Lung (tissue), 12 donors: ENCODE measurements around the gene MTRFR. TPM values are rescaled to one million over a fixed set of nuclear protein-coding genes. Genes with fewer than 3 reads are reported as not detected.

Source experiments
- ATAC-seq: fragments of 200-7000 bp; cut with Tn5 transposase; one replicate; pipeline ENCODE4 v1.9.1; 2020; ENCODE audit warnings: moderate number of reproducible peaks; ENCODE audit not compliant: insufficient read depth, low FRiP score
- DNase-seq, 3 donors: peaks; one replicate each; pipeline ENCODE4 v3.0.0-alpha.2; 2013 to 2017
- H3K27ac ChIP-seq, 2 donors: one replicate each; pipeline ENCODE4 v1.5.1; 2013; ENCODE audit warnings: mild to moderate bottlenecking in 2 of 2, moderate library complexity in 2 of 2, control low read depth in 1 of 2, inconsistent platforms in 1 of 2, low read depth in 1 of 2, low read length in 1 of 2
- H3K27me3 ChIP-seq, 3 donors: one replicate each; pipeline ENCODE4 v1.5.1; 2013; ENCODE audit warnings: low read length in 2 of 3; ENCODE audit not compliant: control insufficient read depth in 3 of 3, insufficient read depth in 3 of 3
- H3K36me3 ChIP-seq, 4 donors: one replicate each; pipeline ENCODE4 v1.5.1; 2013; ENCODE audit warnings: low read length in 4 of 4, mild to moderate bottlenecking in 1 of 4, moderate library complexity in 1 of 4; ENCODE audit not compliant: control insufficient read depth in 4 of 4, insufficient read depth in 4 of 4
- H3K4me1 ChIP-seq, 5 donors: one replicate each; pipeline ENCODE4 v1.5.1; 2013; ENCODE audit warnings: low read length in 5 of 5, mild to moderate bottlenecking in 2 of 5, moderate library complexity in 1 of 5; ENCODE audit not compliant: control insufficient read depth in 5 of 5, insufficient read depth in 5 of 5
- H3K4me3 ChIP-seq: one replicate; pipeline ENCODE4 v1.5.1; 2013; ENCODE audit warnings: mild to moderate bottlenecking, control low read depth, moderate library complexity
- H3K9ac ChIP-seq, 2 donors: one replicate each; pipeline ENCODE4 v1.5.1; 2013; ENCODE audit warnings: low read length in 2 of 2, control low read depth in 1 of 2; ENCODE audit not compliant: insufficient read depth in 1 of 2
- H3K9me3 ChIP-seq, 4 donors: one replicate each; pipeline ENCODE4 v1.5.1; 2013; ENCODE audit warnings: low read length in 3 of 4, mild to moderate bottlenecking in 1 of 4, moderate library complexity in 1 of 4; ENCODE audit not compliant: control insufficient read depth in 4 of 4, insufficient read depth in 3 of 4
- WGBS, 2 donors: extraction: QIAGEN DNeasy Blood & Tissue Kit; methylation state at CpG; one replicate each; pipeline ENCODE4 v1.1.7; 2013; 5-methylcytosine and 5-hydroxymethylcytosine counted together
- polyA plus RNA-seq, 2 donors: library from polyadenylated mRNA; stranded (reverse); fragments of 200-250 nt; gene quantifications; one replicate each; pipeline ENCODE4 v1.2.1, GENCODE V29; 2013
- total RNA-seq, 2 donors: library from RNA; depleted of rRNA in 1 of 2; stranded (reverse); fragments of >200 nt in 1 of 2; gene quantifications; one replicate each; pipeline ENCODE4 v1.2.1, GENCODE V29; 2014 to 2021
- TF ChIP-seq, protein P1 (sequence below): IDR thresholded peaks from 2 replicates; pipeline ENCODE4 v1.5.1; 2012; ENCODE audit warnings: mild to moderate bottlenecking; ENCODE audit errors: control extremely low read depth, extremely low read depth
- donor health status: control.
- donor health status: control.
- donor health status: Bipolar disorder and iron deficiency.
- donor health status: healthy.
- donor health status: DM: yes; HTN: yes; CAD: no.

Gene MTRFR
- total and polyA plus RNA-seq, 4 donors = 8.8 to 21.6 (median 16.3) TPM

DNA sequence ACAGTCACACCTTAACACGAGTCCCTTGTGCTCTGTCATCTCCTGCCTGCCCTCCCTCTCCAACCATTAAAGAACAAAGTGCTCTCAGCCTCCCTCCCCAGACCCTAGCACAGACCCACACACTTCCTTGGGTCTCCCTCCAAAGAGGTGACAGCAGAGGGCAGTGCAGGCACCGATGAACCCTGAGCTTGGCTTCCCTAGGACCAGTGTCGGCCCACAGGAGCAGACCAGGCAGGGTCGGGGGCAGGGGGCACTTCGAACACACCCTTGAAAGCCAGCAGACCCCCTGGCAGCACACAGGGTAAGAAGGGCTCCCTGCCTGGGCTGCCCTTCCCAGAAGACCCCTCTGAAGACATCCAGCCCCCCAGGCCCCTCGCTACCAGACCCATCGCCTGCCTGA, 31.4 kb downstream of the MTRFR start:
- no peak overlapping the region for H3K27ac ChIP-seq
- 43 to 60% methylated on average over 7 of the region's 7 CpGs for WGBS, 2 donors
- H3K9me3 ChIP-seq = no peaks in the 10 kb centered on the region
- H3K36me3 ChIP-seq = peaks cover 16 to 33% (median 23%) of the 10 kb centered on the region in 4 donors
- peak in 1 of 3 donors; percentile 23 for DNase-seq
- TF ChIP-seq, protein P1, sequence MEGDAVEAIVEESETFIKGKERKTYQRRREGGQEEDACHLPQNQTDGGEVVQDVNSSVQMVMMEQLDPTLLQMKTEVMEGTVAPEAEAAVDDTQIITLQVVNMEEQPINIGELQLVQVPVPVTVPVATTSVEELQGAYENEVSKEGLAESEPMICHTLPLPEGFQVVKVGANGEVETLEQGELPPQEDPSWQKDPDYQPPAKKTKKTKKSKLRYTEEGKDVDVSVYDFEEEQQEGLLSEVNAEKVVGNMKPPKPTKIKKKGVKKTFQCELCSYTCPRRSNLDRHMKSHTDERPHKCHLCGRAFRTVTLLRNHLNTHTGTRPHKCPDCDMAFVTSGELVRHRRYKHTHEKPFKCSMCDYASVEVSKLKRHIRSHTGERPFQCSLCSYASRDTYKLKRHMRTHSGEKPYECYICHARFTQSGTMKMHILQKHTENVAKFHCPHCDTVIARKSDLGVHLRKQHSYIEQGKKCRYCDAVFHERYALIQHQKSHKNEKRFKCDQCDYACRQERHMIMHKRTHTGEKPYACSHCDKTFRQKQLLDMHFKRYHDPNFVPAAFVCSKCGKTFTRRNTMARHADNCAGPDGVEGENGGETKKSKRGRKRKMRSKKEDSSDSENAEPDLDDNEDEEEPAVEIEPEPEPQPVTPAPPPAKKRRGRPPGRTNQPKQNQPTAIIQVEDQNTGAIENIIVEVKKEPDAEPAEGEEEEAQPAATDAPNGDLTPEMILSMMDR = no peak
- no peaks in the 10 kb centered on the region for H3K27me3 ChIP-seq
- H3K4me1 ChIP-seq = peaks cover 0 to 18% (median 12%) of the 10 kb centered on the region in 5 donors
- H3K4me3 ChIP-seq = no peak overlapping the region
- ATAC-seq = no peak
- H3K9ac ChIP-seq = no peak overlapping the region

DNA sequence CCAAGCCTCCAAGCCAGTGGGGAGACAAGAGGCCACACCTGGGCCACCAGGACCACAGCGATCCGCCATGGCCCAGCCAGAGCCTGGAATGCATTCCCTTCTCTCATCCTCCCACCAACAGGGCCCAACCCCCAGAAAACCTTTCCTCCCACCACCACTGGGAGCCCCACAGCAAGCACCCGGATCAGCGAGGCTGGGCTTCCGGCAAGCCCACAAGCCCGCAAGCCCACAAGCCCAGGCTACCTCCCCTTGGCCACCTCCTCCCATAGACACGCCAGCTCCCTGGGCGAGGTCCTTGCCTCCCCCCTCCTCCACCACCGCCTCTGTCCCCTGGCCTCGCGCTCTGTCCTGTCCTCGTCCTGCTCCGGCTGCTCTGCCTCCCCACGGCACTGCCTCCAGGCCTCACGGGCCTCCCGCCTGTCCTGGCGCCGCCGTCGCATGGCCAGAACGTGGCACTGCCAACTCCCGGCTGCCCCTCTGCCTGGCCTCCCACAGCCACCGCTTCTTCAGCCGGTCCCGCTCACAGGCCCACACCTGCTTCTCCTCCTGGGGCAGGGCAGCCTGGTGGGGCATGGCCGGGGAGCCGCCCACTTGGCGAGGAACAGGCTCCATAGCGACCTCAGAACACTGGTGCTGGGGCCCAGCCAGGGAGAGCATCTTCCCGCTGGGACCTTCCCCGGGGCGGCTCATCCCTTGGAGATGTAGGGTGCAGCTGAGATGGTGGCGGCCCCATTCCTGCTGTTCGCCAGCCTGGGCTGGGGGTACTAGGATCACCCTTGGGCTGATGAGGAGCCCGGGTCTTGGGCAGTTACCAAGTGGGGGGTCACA, 32.8 kb downstream of the MTRFR start:
- TF ChIP-seq, protein P1 = no peak
- no peak for DNase-seq
- H3K9me3 ChIP-seq = no peaks in the 10 kb centered on the region
- 92% methylated on average over 31 to 35 of the region's 35 CpGs for WGBS, 2 donors
- H3K4me1 ChIP-seq = peaks cover 0 to 24% (median 15%) of the 10 kb centered on the region in 5 donors
- no peak overlapping the region for H3K4me3 ChIP-seq
- ATAC-seq = no peak
- H3K9ac ChIP-seq = no peak overlapping the region
- H3K36me3 ChIP-seq = peaks cover 6 to 25% (median 20%) of the 10 kb centered on the region in 4 donors
- H3K27ac ChIP-seq = no peak overlapping the region
- H3K27me3 ChIP-seq = no peaks in the 10 kb centered on the region

DNA sequence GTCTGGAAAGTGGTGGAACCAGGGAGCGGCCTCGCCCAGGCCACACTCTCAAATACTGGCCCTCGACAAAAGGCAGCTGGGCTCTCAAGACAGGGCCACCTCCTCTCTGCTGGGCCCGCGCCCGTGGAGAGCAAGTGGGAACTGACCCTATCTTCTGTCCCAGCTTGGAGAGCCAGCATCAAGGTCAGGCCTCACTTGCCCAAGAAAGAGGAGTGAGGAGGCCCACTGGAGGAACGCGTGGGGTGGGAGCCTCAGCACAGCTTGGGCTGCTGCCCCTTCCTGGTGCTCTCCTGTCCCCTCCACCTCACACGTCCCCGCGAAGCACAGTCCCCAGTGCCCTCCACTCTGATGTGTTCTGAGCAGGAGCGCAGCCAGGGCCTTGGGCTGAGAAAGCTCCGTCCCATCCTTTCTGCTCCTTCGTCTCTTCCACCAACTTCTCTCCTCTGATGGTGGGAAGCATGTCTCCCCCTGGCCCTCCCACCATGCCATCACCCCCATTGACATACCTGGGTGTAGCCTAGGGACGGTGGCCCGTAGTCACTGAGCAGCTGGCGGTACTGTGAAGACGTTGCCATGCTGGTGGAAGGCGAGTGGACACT, 33.5 kb downstream of the MTRFR start:
- H3K27me3 ChIP-seq = no peaks in the 10 kb centered on the region
- no peak overlapping the region for H3K4me3 ChIP-seq
- H3K27ac ChIP-seq = no peak overlapping the region
- ATAC-seq (no peak), DNase-seq (no peak)
- TF ChIP-seq, protein P1 = no peak
- no peaks in the 10 kb centered on the region for H3K9me3 ChIP-seq
- peaks cover 0 to 24% (median 15%) of the 10 kb centered on the region in 5 donors for H3K4me1 ChIP-seq
- no peak overlapping the region for H3K9ac ChIP-seq
- H3K36me3 ChIP-seq = peaks cover 0 to 22% (median 14%) of the 10 kb centered on the region in 4 donors
- WGBS, 2 donors = 90 to 93% methylated on average over 19 of the region's 19 CpGs
